ENCODE data around the gene ALDH3B2.

- TF ChIP-seq, protein P1, sequence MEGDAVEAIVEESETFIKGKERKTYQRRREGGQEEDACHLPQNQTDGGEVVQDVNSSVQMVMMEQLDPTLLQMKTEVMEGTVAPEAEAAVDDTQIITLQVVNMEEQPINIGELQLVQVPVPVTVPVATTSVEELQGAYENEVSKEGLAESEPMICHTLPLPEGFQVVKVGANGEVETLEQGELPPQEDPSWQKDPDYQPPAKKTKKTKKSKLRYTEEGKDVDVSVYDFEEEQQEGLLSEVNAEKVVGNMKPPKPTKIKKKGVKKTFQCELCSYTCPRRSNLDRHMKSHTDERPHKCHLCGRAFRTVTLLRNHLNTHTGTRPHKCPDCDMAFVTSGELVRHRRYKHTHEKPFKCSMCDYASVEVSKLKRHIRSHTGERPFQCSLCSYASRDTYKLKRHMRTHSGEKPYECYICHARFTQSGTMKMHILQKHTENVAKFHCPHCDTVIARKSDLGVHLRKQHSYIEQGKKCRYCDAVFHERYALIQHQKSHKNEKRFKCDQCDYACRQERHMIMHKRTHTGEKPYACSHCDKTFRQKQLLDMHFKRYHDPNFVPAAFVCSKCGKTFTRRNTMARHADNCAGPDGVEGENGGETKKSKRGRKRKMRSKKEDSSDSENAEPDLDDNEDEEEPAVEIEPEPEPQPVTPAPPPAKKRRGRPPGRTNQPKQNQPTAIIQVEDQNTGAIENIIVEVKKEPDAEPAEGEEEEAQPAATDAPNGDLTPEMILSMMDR (IDR thresholded peaks at IDR 0.05), result no peak
- TF ChIP-seq POLR2A (IDR thresholded peaks at IDR 0.05) (no peak), POLR2AphosphoS5 (IDR thresholded peaks at IDR 0.05) (no peak)
Measured at GRCh38 chr11:67666676-67667489, 7.5 kb downstream of the ALDH3B2 start.

Measured in breast epithelium (tissue), 3 donors.